Measurements from ENCODE around the gene MARK3. TPM values are rescaled to one million over a fixed set of nuclear protein-coding genes. Genes with fewer than 3 reads are reported as not detected.

MARK3 gene
- total and polyA plus RNA-seq, 2 of the 13 experiments (the other 11 are each of a cell fraction or from before 2014, with no cell fraction given) = 47.7 to 56.6 TPM

- TF ChIP-seq ZNF34 (CRISPR knock-in tag; IDR thresholded peaks at IDR 0.05; ENCODE audit: borderline replicate concordance) = no peak
- no peak for TF ChIP-seq ZFP1 (CRISPR knock-in tag; IDR thresholded peaks at IDR 0.05)
- TF ChIP-seq GABPB1 (CRISPR knock-in tag; IDR thresholded peaks at IDR 0.05) = peak; percentile 91
- TF ChIP-seq HDAC2 (CRISPR knock-in tag; IDR thresholded peaks at IDR 0.05) = peak; percentile 36; the same call in 1 of the 2 replicates
- TF ChIP-seq, protein P1, sequence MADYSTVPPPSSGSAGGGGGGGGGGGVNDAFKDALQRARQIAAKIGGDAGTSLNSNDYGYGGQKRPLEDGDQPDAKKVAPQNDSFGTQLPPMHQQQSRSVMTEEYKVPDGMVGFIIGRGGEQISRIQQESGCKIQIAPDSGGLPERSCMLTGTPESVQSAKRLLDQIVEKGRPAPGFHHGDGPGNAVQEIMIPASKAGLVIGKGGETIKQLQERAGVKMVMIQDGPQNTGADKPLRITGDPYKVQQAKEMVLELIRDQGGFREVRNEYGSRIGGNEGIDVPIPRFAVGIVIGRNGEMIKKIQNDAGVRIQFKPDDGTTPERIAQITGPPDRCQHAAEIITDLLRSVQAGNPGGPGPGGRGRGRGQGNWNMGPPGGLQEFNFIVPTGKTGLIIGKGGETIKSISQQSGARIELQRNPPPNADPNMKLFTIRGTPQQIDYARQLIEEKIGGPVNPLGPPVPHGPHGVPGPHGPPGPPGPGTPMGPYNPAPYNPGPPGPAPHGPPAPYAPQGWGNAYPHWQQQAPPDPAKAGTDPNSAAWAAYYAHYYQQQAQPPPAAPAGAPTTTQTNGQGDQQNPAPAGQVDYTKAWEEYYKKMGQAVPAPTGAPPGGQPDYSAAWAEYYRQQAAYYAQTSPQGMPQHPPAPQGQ (CRISPR knock-in tag; IDR thresholded peaks at IDR 0.05; ENCODE audit: borderline replicate concordance) = no peak
- TF ChIP-seq, protein P2, sequence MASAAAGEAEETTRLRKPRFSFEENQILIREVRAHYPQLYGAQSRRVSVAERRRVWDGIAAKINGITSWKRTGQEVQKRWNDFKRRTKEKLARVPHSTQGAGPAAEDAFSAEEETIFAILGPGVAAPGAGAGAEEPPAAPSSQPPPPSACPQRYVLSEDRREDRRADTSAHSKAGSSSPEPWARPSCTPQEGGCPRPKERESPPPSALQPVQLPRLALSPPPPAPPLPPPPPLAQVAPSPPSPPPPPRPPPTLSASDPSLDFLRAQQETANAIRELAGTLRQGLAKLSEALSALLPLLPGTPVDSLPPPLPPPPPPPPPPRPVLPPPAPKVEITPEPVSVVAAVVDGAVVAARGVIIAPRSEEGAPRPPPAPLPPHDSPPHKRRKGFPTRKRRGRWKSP (CRISPR knock-in tag; IDR thresholded peaks at IDR 0.05) = 0 out of 2 replicates have a peak, but pooled peaks have one; percentile 55
- TF ChIP-seq DNMT1 (CRISPR knock-in tag; IDR thresholded peaks at IDR 0.05) = no peak
- TF ChIP-seq THAP9 (CRISPR knock-in tag; IDR thresholded peaks at IDR 0.05; ENCODE audit: borderline replicate concordance) = 0 out of 2 replicates have a peak, but pooled peaks have one; percentile 71
- TF ChIP-seq KDM6A (CRISPR knock-in tag; IDR thresholded peaks at IDR 0.05; ENCODE audit: low read depth) = no peak
- TF ChIP-seq, protein P3, sequence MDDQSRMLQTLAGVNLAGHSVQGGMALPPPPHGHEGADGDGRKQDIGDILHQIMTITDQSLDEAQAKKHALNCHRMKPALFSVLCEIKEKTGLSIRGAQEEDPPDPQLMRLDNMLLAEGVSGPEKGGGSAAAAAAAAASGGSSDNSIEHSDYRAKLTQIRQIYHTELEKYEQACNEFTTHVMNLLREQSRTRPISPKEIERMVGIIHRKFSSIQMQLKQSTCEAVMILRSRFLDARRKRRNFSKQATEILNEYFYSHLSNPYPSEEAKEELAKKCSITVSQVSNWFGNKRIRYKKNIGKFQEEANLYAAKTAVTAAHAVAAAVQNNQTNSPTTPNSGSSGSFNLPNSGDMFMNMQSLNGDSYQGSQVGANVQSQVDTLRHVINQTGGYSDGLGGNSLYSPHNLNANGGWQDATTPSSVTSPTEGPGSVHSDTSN (CRISPR knock-in tag; IDR thresholded peaks at IDR 0.05; ENCODE audit: borderline replicate concordance) = no peak
- no peak for TF ChIP-seq NFIC (IDR thresholded peaks at IDR 0.05; ENCODE audit: low read length)
- no peak for TF ChIP-seq FOXA1 (IDR thresholded peaks at IDR 0.05)
- peak; percentile 94 for TF ChIP-seq FOXA1 (CRISPR knock-in tag; IDR thresholded peaks at IDR 0.05)
- peak; percentile 19; the same call in 1 of the 2 replicates for TF ChIP-seq DR1 (CRISPR knock-in tag; IDR thresholded peaks at IDR 0.05)
- no peak for TF ChIP-seq DPF2 (CRISPR knock-in tag; IDR thresholded peaks at IDR 0.05; ENCODE audit: borderline replicate concordance, low read depth)
- no peak for TF ChIP-seq ZNF564 (CRISPR knock-in tag; IDR thresholded peaks at IDR 0.05)
- TF ChIP-seq YEATS4 (CRISPR knock-in tag; IDR thresholded peaks at IDR 0.05; ENCODE audit: borderline replicate concordance) = peak; percentile 77
- TF ChIP-seq ZNF362 (CRISPR knock-in tag; IDR thresholded peaks at IDR 0.05; ENCODE audit: borderline replicate concordance) = peak; percentile 23; the same call in 1 of the 2 replicates
- TF ChIP-seq FOXO1 (CRISPR knock-in tag; IDR thresholded peaks at IDR 0.05) = peak; percentile 50; the same call in 1 of the 2 replicates
- no peak for TF ChIP-seq ZNF484 (CRISPR knock-in tag; IDR thresholded peaks at IDR 0.05; ENCODE audit: borderline replicate concordance, low read depth)
- TF ChIP-seq HOXD1 (CRISPR knock-in tag; IDR thresholded peaks at IDR 0.05) = 0 out of 2 replicates have a peak, but pooled peaks have one; percentile 27
Observed at GRCh38 chr14:103528587-103529382, 143.6 kb downstream of the MARK3 start, which contains the start of gene TRMT61A (continued).
